SJCRH30 (cell line): ENCODE results near the gene SYNE3. TPM values are rescaled to one million over a fixed set of nuclear protein-coding genes. Genes with fewer than 3 reads are reported as not detected.

Experiments
- DNase-seq, 2 experiments: peaks; one replicate each; pipeline ENCODE4 v3.0.0-alpha.2; 2015 to 2020
- H3K27ac ChIP-seq: fragments of 250-450 bp; sonication (Bioruptor Pico); 2 replicates; pipeline ENCODE4 v1.5.1; 2020; ENCODE audit warnings: mild to moderate bottlenecking, moderate library complexity
- H3K27me3 ChIP-seq: fragments of 250-450 bp; sonication (Bioruptor Pico); 2 replicates; pipeline ENCODE4 v1.5.1; 2020; ENCODE audit warnings: mild to moderate bottlenecking, moderate library complexity
- H3K36me3 ChIP-seq: fragments of 250-450 bp; sonication (Bioruptor Pico); 2 replicates; pipeline ENCODE4 v1.5.1; 2020; ENCODE audit warnings: mild to moderate bottlenecking, moderate library complexity
- H3K4me1 ChIP-seq: fragments of 250-450 bp; sonication (Bioruptor Pico); 2 replicates; pipeline ENCODE4 v1.5.1; 2020; ENCODE audit warnings: mild to moderate bottlenecking, moderate library complexity
- H3K4me3 ChIP-seq: fragments of 250-450 bp; sonication (Bioruptor Pico); 2 replicates; pipeline ENCODE4 v1.5.1; 2020; ENCODE audit warnings: mild to moderate bottlenecking, moderate library complexity
- H3K9me3 ChIP-seq: fragments of 250-450 bp; sonication (Bioruptor Pico); replicated peaks from 2 replicates; pipeline ENCODE4 v1.5.1; 2020; ENCODE audit warnings: mild to moderate bottlenecking, moderate library complexity
- total RNA-seq: library from RNA; depleted of rRNA; stranded (reverse); fragments of >200 nt; shearing (Covaris generic); gene quantifications from 2 replicates; pipeline ENCODE4 v1.2.3, GENCODE V29; 2014

The SYNE3 gene
- total RNA-seq, 1 experiment from 2014 or later, result 34.5 TPM

DNA sequence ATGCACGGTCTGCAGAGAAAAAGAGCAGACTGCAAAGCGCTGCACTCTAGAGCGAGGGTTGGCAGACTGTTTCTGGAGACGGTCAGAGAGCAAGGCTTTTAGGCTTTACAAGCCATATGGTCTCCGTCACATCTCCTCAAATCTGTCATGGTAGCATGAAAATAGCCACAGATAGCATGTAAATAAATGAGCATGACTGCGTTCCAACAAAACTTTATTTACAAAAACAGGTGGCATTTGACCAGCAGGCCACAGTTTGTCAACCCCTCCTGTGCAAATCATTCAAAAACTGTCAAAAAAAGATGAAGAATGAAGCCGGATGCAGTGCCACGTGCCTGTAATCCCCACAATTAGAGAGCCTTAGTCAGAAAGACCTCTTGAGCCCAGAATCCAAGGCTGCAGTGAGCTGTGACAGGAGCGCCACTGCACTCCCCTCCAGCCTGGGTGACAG is 18.9 kb downstream of the SYNE3 start:
- peaks cover 1% of the 10 kb centered on the region; the same call in 1 of the 2 replicates for H3K36me3 ChIP-seq
- no peaks in the 10 kb centered on the region for H3K9me3 ChIP-seq
- peak overlapping the region; percentile 96 for H3K27ac ChIP-seq
- DNase-seq, result peak; percentile 87 to 96
- H3K4me3 ChIP-seq, result no peak overlapping the region
- no peaks in the 10 kb centered on the region for H3K27me3 ChIP-seq
- peaks cover 46% of the 10 kb centered on the region for H3K4me1 ChIP-seq

DNA sequence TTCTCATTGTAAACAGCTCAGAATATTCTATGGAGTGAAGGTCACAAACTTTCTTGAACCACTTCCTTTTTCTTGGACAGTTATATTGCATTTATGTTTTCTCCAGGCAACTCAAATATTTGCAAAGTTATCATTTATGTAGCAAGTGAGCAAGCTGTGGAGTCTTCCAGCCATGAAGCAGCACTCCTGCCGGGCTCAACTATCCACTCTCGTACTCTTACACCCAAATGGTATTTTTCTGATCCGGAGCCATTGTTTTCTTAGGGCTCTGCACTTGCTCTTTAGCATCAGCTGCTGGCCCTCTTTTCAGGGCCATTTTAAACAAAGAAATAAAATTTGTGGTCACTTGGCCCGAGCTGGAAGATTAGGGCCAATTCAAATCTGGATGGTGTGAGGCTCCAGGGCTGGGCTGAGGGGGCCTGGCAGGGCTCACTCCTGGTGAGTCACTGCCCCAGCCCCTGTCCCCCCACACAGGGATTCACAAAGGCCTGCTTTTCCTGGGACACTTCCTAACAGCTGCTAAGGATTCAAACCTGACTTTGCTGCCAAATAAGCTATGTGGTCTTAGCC is 19.7 kb downstream of the SYNE3 start:
- H3K4me3 ChIP-seq, result no peak overlapping the region
- peaks cover 43% of the 10 kb centered on the region for H3K4me1 ChIP-seq
- peak overlapping the region; percentile 96 for H3K27ac ChIP-seq
- peaks cover 2% of the 10 kb centered on the region; the same call in 1 of the 2 replicates for H3K9me3 ChIP-seq
- H3K27me3 ChIP-seq, result no peaks in the 10 kb centered on the region
- peak; percentile 96 to 98 for DNase-seq
- H3K36me3 ChIP-seq, result peaks cover 5% of the 10 kb centered on the region; the same call in 1 of the 2 replicates

DNA sequence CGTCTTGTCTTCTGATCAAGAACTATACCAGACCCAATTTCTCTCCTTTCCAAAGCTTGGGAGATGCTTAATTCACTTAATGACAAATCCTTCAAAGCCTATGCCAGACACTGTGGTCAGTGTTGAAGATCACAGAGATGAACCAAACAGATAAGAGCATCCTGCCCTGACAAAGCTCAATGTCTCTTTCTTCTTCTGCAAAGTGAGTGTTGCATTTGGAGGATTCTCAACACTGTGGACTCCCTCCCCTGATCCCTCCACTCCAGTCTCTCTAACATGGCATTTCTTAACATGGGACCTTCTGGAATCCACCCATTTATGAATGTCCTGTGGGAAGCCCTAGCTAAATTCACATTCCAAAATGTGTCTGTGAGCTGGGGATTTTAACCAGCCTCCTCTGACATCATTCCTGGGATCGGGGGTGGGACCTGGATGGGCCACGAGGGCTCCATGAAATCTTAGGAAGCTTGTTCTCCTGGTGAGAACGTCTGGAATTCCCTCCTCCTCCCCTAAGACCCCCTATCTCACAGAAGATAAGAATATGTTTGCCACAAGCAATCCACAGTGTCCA is 20.3 kb downstream of the SYNE3 start:
- H3K4me3 ChIP-seq, result no peak overlapping the region
- H3K9me3 ChIP-seq, result peaks cover 2% of the 10 kb centered on the region; the same call in 1 of the 2 replicates
- H3K27ac ChIP-seq, result peak overlapping the region; percentile 96
- peaks cover 43% of the 10 kb centered on the region for H3K4me1 ChIP-seq
- peak; percentile 79 to 85 for DNase-seq
- H3K27me3 ChIP-seq, result no peaks in the 10 kb centered on the region
- H3K36me3 ChIP-seq, result peaks cover 5% of the 10 kb centered on the region; the same call in 1 of the 2 replicates

DNA sequence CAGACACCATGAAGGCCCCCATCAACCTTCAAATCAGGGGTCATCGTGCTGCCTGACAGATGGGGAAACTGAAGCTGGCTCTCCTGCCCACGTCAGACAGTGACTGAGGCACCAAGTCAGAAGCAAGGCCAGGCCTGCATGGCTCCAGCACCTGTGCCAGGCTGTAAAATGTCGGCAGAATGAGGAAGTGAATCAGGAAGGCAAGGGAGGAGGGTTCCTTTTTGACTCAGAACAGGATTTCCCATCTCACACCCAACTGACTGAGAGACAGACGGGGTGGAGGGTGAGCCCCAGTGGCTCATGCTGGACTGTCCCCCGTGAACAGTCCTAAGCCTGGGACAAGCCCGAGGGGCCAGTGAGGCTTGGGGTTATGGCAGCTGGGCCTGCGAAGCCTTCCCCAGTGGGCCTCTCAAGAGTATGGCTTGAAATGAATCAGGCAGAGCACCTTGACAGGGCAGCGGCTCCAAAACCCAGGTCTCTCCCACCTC is 20.9 kb downstream of the SYNE3 start:
- Histone ChIP-seq H3K27me3 (no peaks in the 10 kb centered on the region), H3K4me3 (no peak overlapping the region), H3K9me3 (peaks cover 2% of the 10 kb centered on the region; the same call in 1 of the 2 replicates), H3K36me3 (peaks cover 5% of the 10 kb centered on the region; the same call in 1 of the 2 replicates), H3K27ac (peak overlapping the region; percentile 96), H3K4me1 (peaks cover 43% of the 10 kb centered on the region)
- DNase-seq, result peak; percentile 27 to 52

DNA sequence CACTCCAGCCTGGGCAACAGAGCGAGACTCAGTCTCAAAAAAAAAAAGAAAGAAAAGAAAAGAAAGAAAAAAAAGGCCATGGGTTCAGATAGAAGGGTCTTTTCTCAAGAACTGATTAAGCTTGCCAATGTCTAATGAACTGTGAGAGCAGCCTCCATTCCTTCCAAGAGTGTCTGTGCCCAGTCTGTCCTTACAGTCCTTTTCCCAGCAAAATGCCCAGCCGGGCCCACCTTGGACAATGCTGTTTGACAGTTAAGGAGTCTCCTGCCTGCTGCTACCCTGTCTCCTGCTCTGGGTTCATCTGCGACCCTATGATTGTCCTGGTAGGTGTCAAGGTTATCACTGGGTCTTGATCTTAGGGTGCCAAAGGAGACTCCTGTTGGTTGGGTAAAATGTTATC is 21.4 kb downstream of the SYNE3 start:
- Histone ChIP-seq H3K4me3 (no peak overlapping the region), H3K36me3 (peaks cover 5% of the 10 kb centered on the region; the same call in 1 of the 2 replicates), H3K27ac (peak overlapping the region; percentile 96), H3K9me3 (peaks cover 2% of the 10 kb centered on the region; the same call in 1 of the 2 replicates), H3K27me3 (no peaks in the 10 kb centered on the region), H3K4me1 (peaks cover 43% of the 10 kb centered on the region)
- no peak for DNase-seq

DNA sequence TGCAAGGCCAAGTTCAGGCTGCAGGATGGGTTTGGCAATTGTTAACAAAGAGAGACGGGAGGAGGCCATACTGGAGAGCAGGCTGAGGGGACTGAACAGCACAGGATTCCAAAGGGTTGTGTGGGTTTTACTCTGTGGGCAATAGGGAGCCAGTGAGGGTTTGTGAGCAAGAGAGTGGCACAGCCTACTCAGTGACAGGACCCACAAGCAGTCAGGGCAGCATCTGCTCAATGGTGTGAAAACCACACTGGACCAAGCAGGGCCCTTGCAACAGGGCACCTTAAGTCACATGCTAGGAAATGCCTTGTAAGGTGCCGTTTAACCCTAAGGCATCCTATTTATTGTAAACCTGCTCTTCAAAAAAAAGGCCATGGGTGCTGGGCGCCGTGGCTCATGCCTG is 22.0 kb downstream of the SYNE3 start:
- Histone ChIP-seq H3K27me3 (no peaks in the 10 kb centered on the region), H3K9me3 (peaks cover 2% of the 10 kb centered on the region; the same call in 1 of the 2 replicates), H3K36me3 (peaks cover 5% of the 10 kb centered on the region; the same call in 1 of the 2 replicates), H3K27ac (no peak overlapping the region), H3K4me1 (peaks cover 42% of the 10 kb centered on the region), H3K4me3 (no peak overlapping the region)
- no peak for DNase-seq

DNA sequence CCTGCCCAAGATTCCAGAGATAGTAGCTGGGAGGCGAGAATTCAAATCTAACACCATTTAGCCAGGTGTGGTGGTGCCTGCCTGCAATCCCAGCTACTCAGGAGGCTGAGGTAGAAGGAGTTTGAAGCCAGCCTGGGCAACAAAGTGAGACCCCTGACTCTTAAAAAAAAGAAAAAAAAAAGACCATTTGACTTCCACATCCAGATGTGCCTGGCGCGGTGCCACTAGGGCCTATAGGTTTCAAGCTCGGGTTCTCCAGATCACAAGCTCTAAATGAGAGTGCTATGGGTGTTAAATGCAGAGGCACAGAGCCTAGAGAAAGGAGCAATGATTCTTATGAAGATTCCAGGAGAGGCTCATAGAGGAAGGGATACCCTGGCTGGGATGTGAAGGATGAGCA is 22.5 kb downstream of the SYNE3 start:
- peaks cover 39% of the 10 kb centered on the region for H3K4me1 ChIP-seq

DNA sequence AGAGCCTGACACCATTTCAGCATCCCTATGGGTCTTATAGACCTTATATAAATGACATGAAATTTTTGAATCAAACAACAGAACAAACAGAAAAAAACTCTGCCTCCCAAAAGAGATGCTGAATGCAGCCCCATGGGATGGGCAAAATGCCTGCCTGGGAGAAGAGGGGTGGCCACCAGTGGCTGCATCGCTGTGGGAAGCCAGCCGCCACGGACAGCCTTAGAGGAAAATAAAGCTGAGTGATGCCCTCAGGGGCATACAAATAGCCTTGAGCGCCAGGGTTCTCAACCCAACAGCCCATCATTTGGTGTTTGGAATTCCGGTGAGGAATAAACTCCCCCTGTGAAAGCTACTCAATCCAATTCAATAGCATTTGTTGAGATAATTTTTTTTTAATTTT is 22.9 kb downstream of the SYNE3 start:
- H3K27me3 ChIP-seq, result no peaks in the 10 kb centered on the region
- H3K36me3 ChIP-seq, result peaks cover 5% of the 10 kb centered on the region; the same call in 1 of the 2 replicates
- H3K4me3 ChIP-seq, result no peak overlapping the region
- peak in 1 of 2 experiments; percentile 37 for DNase-seq
- H3K9me3 ChIP-seq, result peaks cover 2% of the 10 kb centered on the region; the same call in 1 of the 2 replicates
- peaks cover 35% of the 10 kb centered on the region for H3K4me1 ChIP-seq
- H3K27ac ChIP-seq, result no peak overlapping the region

More for the DNA sequence above, 22.5 kb downstream of the SYNE3 start:
- Histone ChIP-seq H3K27me3 (no peaks in the 10 kb centered on the region), H3K9me3 (peaks cover 2% of the 10 kb centered on the region; the same call in 1 of the 2 replicates), H3K4me3 (no peak overlapping the region), H3K36me3 (peaks cover 5% of the 10 kb centered on the region; the same call in 1 of the 2 replicates), H3K27ac (no peak overlapping the region)
- DNase-seq, result peak in 1 of 2 experiments; percentile 24

DNA sequence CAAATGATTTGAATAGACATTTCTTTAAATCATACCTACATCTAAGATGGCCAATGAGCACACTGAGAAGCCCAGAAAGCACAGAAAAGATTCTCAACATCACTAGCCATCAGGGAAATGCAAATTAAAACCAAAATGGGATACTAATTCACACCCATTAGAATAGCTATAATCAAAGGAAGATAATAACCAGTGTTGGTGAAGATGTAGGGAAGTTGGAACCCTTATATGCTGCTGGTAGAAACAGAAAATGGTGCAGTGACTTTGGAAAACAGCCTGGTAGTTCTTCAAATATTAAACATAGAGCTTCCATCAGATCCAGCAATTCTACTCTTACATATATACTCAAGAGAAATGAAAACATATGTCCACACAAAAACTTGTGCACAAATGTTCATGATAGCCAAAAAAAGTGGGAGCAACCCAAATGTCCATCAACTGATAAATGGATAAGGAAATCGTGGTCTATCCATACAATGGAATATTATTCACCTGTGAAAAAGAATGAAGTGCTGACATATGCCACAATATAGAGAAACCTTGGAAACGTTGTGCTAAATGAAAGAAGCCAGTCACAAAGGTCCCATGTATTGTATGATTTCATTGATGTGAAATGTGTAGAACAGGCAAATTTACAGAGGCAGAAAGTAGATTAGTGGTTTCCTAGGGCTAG is 24.4 kb downstream of the SYNE3 start:
- no peak for DNase-seq
- Histone ChIP-seq H3K36me3 (peaks cover 5% of the 10 kb centered on the region; the same call in 1 of the 2 replicates), H3K27me3 (no peaks in the 10 kb centered on the region), H3K9me3 (peaks cover 2% of the 10 kb centered on the region; the same call in 1 of the 2 replicates), H3K4me1 (peaks cover 25% of the 10 kb centered on the region), H3K27ac (no peak overlapping the region), H3K4me3 (no peak overlapping the region)

DNA sequence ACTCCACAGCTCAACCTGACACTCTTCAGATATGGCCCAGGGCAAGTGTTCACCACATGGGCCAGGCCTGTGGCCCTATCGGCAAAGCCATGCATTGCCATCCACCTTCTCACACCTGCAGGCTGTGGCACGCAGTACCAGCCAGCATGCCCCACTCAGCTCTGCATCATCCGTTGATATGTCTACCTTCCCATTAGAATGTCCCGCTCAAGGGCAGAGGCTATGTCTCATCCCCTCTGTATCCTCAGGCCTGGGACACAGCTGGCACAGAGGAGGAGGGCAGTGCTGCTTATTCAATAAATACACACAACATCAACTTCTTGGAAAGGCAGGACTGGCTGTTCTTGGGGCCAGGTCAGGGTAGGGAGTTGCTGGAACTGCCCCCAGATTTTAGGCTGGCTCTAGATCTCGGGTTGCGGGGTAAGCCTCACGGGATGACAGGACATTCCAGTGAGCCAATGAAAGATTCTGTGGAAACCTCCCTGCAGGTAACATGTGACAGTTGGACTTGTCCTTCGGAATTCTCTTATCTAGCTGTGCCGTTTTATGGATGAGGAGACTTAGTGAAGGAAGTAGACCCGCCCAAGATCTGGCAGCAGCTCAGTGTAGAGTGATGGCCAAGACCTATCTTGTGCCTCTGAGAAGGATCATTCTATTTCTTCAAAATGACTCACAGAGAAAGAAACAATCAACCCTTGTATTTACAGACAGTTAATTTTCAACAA is 25.6 kb downstream of the SYNE3 start:
- no peaks in the 10 kb centered on the region for H3K27me3 ChIP-seq
- peak in 1 of 2 experiments; percentile 15 for DNase-seq
- peaks cover 2% of the 10 kb centered on the region; the same call in 1 of the 2 replicates for H3K9me3 ChIP-seq
- no peak overlapping the region for H3K27ac ChIP-seq
- H3K36me3 ChIP-seq, result peaks cover 5% of the 10 kb centered on the region; the same call in 1 of the 2 replicates
- H3K4me1 ChIP-seq, result peaks cover 16% of the 10 kb centered on the region
- H3K4me3 ChIP-seq, result no peak overlapping the region

DNA sequence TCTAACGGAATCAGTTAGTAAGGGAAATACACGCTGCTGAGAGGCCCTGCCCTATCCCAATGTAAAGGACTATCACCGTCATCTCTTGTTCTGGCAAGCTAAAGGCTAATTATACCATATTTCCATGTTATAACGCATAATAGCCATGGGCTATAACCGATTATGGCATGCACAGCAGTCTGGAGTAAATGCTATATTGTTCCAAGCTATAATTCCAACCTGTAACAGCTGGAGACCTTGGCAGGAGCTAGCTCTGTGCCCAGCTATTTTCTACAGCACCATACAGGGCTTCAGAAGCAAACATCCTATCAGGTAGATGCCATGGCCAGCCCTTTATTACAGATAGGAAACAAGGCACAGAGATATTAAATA is 26.3 kb downstream of the SYNE3 start:
- Histone ChIP-seq H3K4me1 (peaks cover 8% of the 10 kb centered on the region), H3K27me3 (no peaks in the 10 kb centered on the region), H3K36me3 (peaks cover 5% of the 10 kb centered on the region; the same call in 1 of the 2 replicates), H3K9me3 (peaks cover 2% of the 10 kb centered on the region; the same call in 1 of the 2 replicates), H3K4me3 (no peak overlapping the region), H3K27ac (no peak overlapping the region)
- DNase-seq, result no peak

DNA sequence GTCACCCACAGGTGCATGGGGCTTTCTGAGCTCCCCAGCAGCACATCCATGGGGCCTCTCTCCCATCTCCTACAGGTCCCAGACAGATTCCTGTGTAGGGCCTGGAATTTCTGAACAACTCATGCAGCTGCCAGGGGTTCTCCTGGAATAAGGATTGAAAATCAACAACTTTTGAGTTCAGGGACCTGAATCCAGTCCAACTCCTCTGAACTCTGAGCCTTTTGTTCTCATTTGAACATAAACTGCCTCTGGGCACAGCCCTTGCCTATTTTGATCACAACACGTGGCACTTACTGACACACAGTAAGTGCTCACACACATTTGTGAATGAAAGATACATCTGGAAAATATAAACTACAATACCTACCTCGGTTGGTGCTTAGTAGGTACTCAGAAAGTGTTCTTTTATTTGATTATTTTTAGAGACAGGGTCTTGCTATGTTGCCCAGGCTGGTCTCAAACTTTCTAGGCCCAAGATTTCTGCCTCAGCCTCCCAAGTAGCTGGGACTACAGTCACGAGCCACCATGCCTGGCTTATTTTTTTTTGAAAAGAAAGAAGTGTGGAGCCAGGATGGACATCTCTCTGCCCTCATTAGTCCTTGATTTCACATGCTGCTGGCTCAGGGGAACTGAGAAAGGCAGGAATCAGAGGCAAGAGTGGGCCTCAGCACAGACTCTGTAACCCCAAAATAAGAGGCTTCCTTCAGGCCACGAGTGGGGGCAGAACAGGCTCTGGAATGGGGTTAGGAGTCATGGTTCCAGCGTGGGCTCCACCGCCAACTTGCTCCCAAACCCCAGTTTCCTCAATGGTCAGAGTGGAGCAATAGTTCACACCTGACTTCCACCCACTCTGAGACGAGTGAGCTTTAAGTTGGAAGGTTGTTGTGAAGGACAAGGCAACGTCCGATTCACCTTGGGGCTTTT is 27.0 kb downstream of the SYNE3 start:
- peak overlapping the region; percentile 20; the same call in 1 of the 2 replicates for H3K27ac ChIP-seq

More for the DNA sequence above, 27.0 kb downstream of the SYNE3 start:
- H3K4me1 ChIP-seq, result peaks cover 3% of the 10 kb centered on the region
- H3K4me3 ChIP-seq, result no peak overlapping the region
- H3K27me3 ChIP-seq, result no peaks in the 10 kb centered on the region
- peaks cover 2% of the 10 kb centered on the region; the same call in 1 of the 2 replicates for H3K9me3 ChIP-seq
- DNase-seq, result peak in 1 of 2 experiments; percentile 37
- H3K36me3 ChIP-seq, result peaks cover 5% of the 10 kb centered on the region; the same call in 1 of the 2 replicates
